SK-N-MC (cell line): Measurements from ENCODE around the gene MYO16.

Source experiments
- EZH2 ChIP-seq: fragments of 200-600 bp; sonication (generic); IDR thresholded peaks from one replicate; pipeline ENCODE4 v1.6.1; 2017; ENCODE audit warnings: antibody characterized with exemption
- FOXP2 ChIP-seq: optimal IDR thresholded peaks from 2 replicates; pipeline ENCODE3; 2011; ENCODE audit warnings: mild to moderate bottlenecking, moderate library complexity; ENCODE audit not compliant: insufficient read depth; ENCODE audit errors: extremely low read length, control extremely low read depth
- POLR2AphosphoS5 ChIP-seq: IDR thresholded peaks from 2 replicates; pipeline ENCODE4 v1.6.1; 2012; ENCODE audit warnings: mild to moderate bottlenecking, low read depth, low read length, borderline replicate concordance

DNA sequence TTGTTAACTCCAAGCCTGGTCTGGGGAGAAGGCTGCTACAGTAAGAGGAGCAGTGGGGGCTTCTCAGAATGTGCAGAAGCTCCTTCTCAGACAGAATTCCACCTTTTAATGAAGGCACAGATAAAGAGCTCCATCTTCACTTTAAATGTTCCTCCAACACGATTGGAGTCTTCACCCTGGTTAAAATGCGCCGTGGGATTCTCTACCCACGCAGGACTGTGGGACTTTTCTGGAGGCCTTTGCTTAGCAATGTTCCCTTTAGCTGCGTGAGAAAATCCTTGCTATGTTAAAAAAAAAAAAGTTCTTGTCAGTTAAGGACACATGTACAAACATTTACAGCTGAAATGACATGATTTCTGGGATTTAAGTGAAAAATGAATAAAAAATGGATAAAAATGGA lies 546.3 kb downstream of the MYO16 start:
- TF ChIP-seq EZH2 = no peak
- TF ChIP-seq POLR2AphosphoS5 = no peak
- TF ChIP-seq FOXP2 = no peak
